Measurements from ENCODE around the gene PDE6A. TPM values are rescaled to one million over a fixed set of nuclear protein-coding genes. Genes with fewer than 3 reads are reported as not detected.

PDE6A gene
- total RNA-seq, 2 donors from 2014 or later: not detected

GRCh38 chr5:149823375-149823774 lies 121.2 kb downstream of the PDE6A start:
- no peaks in the 10 kb centered on the region for H3K4me1 ChIP-seq
- no peaks in the 10 kb centered on the region for H3K36me3 ChIP-seq (replicated peaks in 1 of 2; ENCODE audit: insufficient read depth in 1 of 2, low read depth in 2 of 2)
- H3K4me3 ChIP-seq: no peak overlapping the region
- H3K27me3 ChIP-seq: no peaks in the 10 kb centered on the region
- H3K9me3 ChIP-seq: no peaks in the 10 kb centered on the region
- intact Hi-C loops (cut with DNase I): no loop called here
- ATAC-seq (no peak), DNase-seq (no peak)
- WGBS, 2 donors: 82 to 84% methylated on average over 5 of the region's 5 CpGs
- TF ChIP-seq POLR2A (IDR thresholded peaks at IDR 0.05) (no peak), CTCF (IDR thresholded peaks at IDR 0.05) (no peak)
- no peak overlapping the region for H3K27ac ChIP-seq

- Histone ChIP-seq H3K27me3 (no peaks in the 10 kb centered on the region), H3K27ac (no peak overlapping the region), H3K36me3 (replicated peaks in 1 of 2; ENCODE audit: insufficient read depth in 1 of 2, low read depth in 2 of 2) (no peaks in the 10 kb centered on the region), H3K9me3 (no peaks in the 10 kb centered on the region), H3K4me3 (no peak overlapping the region), H3K4me1 (no peaks in the 10 kb centered on the region)
- DNase-seq: no peak
- TF ChIP-seq POLR2A (IDR thresholded peaks at IDR 0.05): no peak
- no peak for TF ChIP-seq CTCF (IDR thresholded peaks at IDR 0.05)
- no peak for ATAC-seq
- 92 to 100% methylated on average over 2 to 5 of the region's 5 CpGs for WGBS, 2 donors
- intact Hi-C loops (cut with DNase I): no loop called here
Observed at GRCh38 chr5:149822301-149822700, 122.3 kb downstream of the PDE6A start.

GRCh38 chr5:149820536-149821510 lies 123.8 kb downstream of the PDE6A start:
- WGBS, 2 donors: 90 to 94% methylated on average over 17 of the region's 17 CpGs
- no peaks in the 10 kb centered on the region for H3K36me3 ChIP-seq (replicated peaks in 1 of 2; ENCODE audit: insufficient read depth in 1 of 2, low read depth in 2 of 2)
- H3K4me1 ChIP-seq: no peaks in the 10 kb centered on the region
- ATAC-seq (no peak), DNase-seq (no peak)
- no peaks in the 10 kb centered on the region for H3K27me3 ChIP-seq
- no peak for TF ChIP-seq CTCF (IDR thresholded peaks at IDR 0.05)
- TF ChIP-seq POLR2A (IDR thresholded peaks at IDR 0.05): no peak
- H3K27ac ChIP-seq: no peak overlapping the region
- intact Hi-C loops (cut with DNase I): no loop called here
- H3K4me3 ChIP-seq: no peak overlapping the region
- no peaks in the 10 kb centered on the region for H3K9me3 ChIP-seq

GRCh38 chr5:149820012-149820411 lies 124.6 kb downstream of the PDE6A start:
- Histone ChIP-seq H3K27me3 (no peaks in the 10 kb centered on the region), H3K36me3 (replicated peaks in 1 of 2; ENCODE audit: insufficient read depth in 1 of 2, low read depth in 2 of 2) (no peaks in the 10 kb centered on the region), H3K27ac (no peak overlapping the region), H3K4me3 (no peak overlapping the region), H3K4me1 (no peaks in the 10 kb centered on the region), H3K9me3 (no peaks in the 10 kb centered on the region)
- 41 to 70% methylated on average over 2 of the region's 2 CpGs for WGBS, 2 donors
- ATAC-seq (no peak), DNase-seq (no peak)
- intact Hi-C loops (cut with DNase I): no loop called here
- TF ChIP-seq POLR2A (IDR thresholded peaks at IDR 0.05) (no peak), CTCF (IDR thresholded peaks at IDR 0.05) (no peak)
